HG02884 (cell line): Measurements from ENCODE around the gene MED13L.

Source experiments
- ATAC-seq: cut with Tn5 transposase; IDR thresholded peaks from one replicate; pipeline ENCODE4 v1.9.1; 2021; ENCODE audit warnings: mild to moderate bottlenecking, moderate library complexity; ENCODE audit not compliant: unreplicated experiment

The MED13L gene

GRCh38 chr12:116099652-116100432 lies 177.7 kb downstream of the MED13L start:
- ATAC-seq = no peak

- ATAC-seq = no peak
Measured at GRCh38 chr12:116096874-116097273, 180.6 kb downstream of the MED13L start.

- ATAC-seq = no peak
Measured at GRCh38 chr12:116094475-116094874, 183.0 kb downstream of the MED13L start.

GRCh38 chr12:116093915-116094314 lies 183.6 kb downstream of the MED13L start:
- no peak for ATAC-seq

GRCh38 chr12:116092776-116093175 lies 184.7 kb downstream of the MED13L start:
- no peak for ATAC-seq

- no peak for ATAC-seq
Measured at GRCh38 chr12:116092162-116092561, 185.3 kb downstream of the MED13L start.

GRCh38 chr12:116091579-116091978 lies 185.9 kb downstream of the MED13L start:
- no peak for ATAC-seq

GRCh38 chr12:116090516-116090915 lies 187.0 kb downstream of the MED13L start:
- ATAC-seq = no peak

GRCh38 chr12:116089080-116089479 lies 188.4 kb downstream of the MED13L start:
- no peak for ATAC-seq

GRCh38 chr12:116087962-116088361 lies 189.5 kb downstream of the MED13L start:
- no peak for ATAC-seq

- no peak for ATAC-seq
Measured at GRCh38 chr12:116087399-116087798, 190.1 kb downstream of the MED13L start.

- no peak for ATAC-seq
Measured at GRCh38 chr12:116080415-116080814, 197.1 kb downstream of the MED13L start.

- no peak for ATAC-seq
Measured at GRCh38 chr12:116078396-116078795, 199.1 kb downstream of the MED13L start.

- ATAC-seq = no peak
Measured at GRCh38 chr12:116077431-116077830, 200.1 kb downstream of the MED13L start.

GRCh38 chr12:116076399-116076798 lies 201.1 kb downstream of the MED13L start:
- ATAC-seq = no peak

- no peak for ATAC-seq
Measured at GRCh38 chr12:116074686-116075085, 202.8 kb downstream of the MED13L start.

GRCh38 chr12:116071555-116072230 lies 205.8 kb downstream of the MED13L start:
- ATAC-seq = no peak

- ATAC-seq = no peak
Measured at GRCh38 chr12:116070444-116070843, 207.0 kb downstream of the MED13L start.

GRCh38 chr12:116069943-116070342 lies 207.6 kb downstream of the MED13L start:
- ATAC-seq = no peak

- ATAC-seq = no peak
Measured at GRCh38 chr12:116068853-116069252, 208.6 kb downstream of the MED13L start.

- ATAC-seq = no peak
Measured at GRCh38 chr12:116068371-116068770, 209.1 kb downstream of the MED13L start.

GRCh38 chr12:116067892-116068291 lies 209.6 kb downstream of the MED13L start:
- no peak for ATAC-seq
